GM23338 (cell line): ENCODE measurements around the gene NUMB. TPM values are rescaled to one million over a fixed set of nuclear protein-coding genes. Genes with fewer than 3 reads are reported as not detected.

Experiments
- ATAC-seq: fragments of 200-7000 bp; cut with Tn5 transposase; 3 replicates; pipeline ENCODE4 v1.9.1; 2020
- DNase-seq: peaks from one replicate; pipeline ENCODE4 v3.0.0-alpha.2; 2015; ENCODE audit warnings: low spot score
- H2AFZ ChIP-seq: fragments of 200-600 bp; sonication (generic); 2 replicates; pipeline ENCODE4 v1.8.0; 2016; ENCODE audit warnings: antibody characterized with exemption, mild to moderate bottlenecking, moderate library complexity
- H3F3A ChIP-seq: fragments of 200-600 bp; sonication (generic); replicated peaks from 2 replicates; pipeline ENCODE4 v1.8.0; 2017; ENCODE audit warnings: antibody characterized with exemption, mixed run types, low read depth
- H3K27ac ChIP-seq: fragments of 200-600 bp; sonication (generic); 2 replicates; pipeline ENCODE4 v1.6.1; 2016; ENCODE audit warnings: low read depth
- H3K27me3 ChIP-seq: fragments of 200-600 bp; sonication (generic); 2 replicates; pipeline ENCODE4 v1.8.0; 2016; ENCODE audit warnings: mild to moderate bottlenecking, mixed run types, moderate library complexity; ENCODE audit not compliant: insufficient read depth
- H3K36me3 ChIP-seq: fragments of 200-600 bp; sonication (generic); 2 replicates; pipeline ENCODE4 v1.8.0; 2016; ENCODE audit warnings: mild to moderate bottlenecking; ENCODE audit not compliant: insufficient read depth
- H3K4me1 ChIP-seq: fragments of 200-600 bp; sonication (generic); 2 replicates; pipeline ENCODE4 v1.8.0; 2016; ENCODE audit warnings: mild to moderate bottlenecking, moderate library complexity; ENCODE audit not compliant: insufficient read depth
- H3K4me2 ChIP-seq: fragments of 200-600 bp; sonication (generic); 2 replicates; pipeline ENCODE4 v1.7.1; 2017; ENCODE audit warnings: mixed run types
- H3K4me3 ChIP-seq: fragments of 200-600 bp; sonication (generic); 2 replicates; pipeline ENCODE4 v1.6.1; 2016; ENCODE audit warnings: mixed run types
- H3K79me2 ChIP-seq: fragments of 200-600 bp; sonication (generic); replicated peaks from 2 replicates; pipeline ENCODE4 v1.8.0; 2017; ENCODE audit warnings: mild to moderate bottlenecking; ENCODE audit not compliant: insufficient read depth
- H3K9me2 ChIP-seq: fragments of 200-600 bp; sonication (generic); 2 replicates; pipeline ENCODE4 v1.8.0; 2017; ENCODE audit not compliant: insufficient read depth
- H4K20me1 ChIP-seq: fragments of 200-600 bp; sonication (generic); replicated peaks from 2 replicates; pipeline ENCODE4 v1.8.0; 2017; ENCODE audit warnings: mild to moderate bottlenecking; ENCODE audit not compliant: insufficient read depth
- H3K27ac Mint-ChIP-seq: 2 replicates; pipeline ENCODE4 v1.8.0; 2020; ENCODE audit warnings: inconsistent platforms, mild to moderate bottlenecking, moderate library complexity, mixed read lengths
- H3K27me3 Mint-ChIP-seq: 3 replicates; pipeline ENCODE4 v1.8.0; 2022; ENCODE audit warnings: low read depth, mild to moderate bottlenecking, moderate library complexity, mixed read lengths, inconsistent platforms; ENCODE audit not compliant: insufficient read depth, poor library complexity
- H3K36me3 Mint-ChIP-seq: 3 replicates; pipeline ENCODE4 v1.8.0; 2021; ENCODE audit warnings: low read depth, mild to moderate bottlenecking, inconsistent platforms, moderate library complexity, mixed read lengths
- H3K4me1 Mint-ChIP-seq: 3 replicates; pipeline ENCODE4 v1.8.0; 2020; ENCODE audit warnings: mild to moderate bottlenecking, inconsistent platforms, mixed read lengths
- H3K4me3 Mint-ChIP-seq: 3 replicates; pipeline ENCODE4 v1.8.0; 2021; ENCODE audit warnings: moderate library complexity, mild to moderate bottlenecking, inconsistent platforms, mixed read lengths
- H3K9me3 Mint-ChIP-seq: 3 replicates; pipeline ENCODE4 v1.8.0; 2020; ENCODE audit warnings: moderate library complexity, mild to moderate bottlenecking, inconsistent platforms, mixed read lengths
- CREB1 ChIP-seq: fragments of 250-450 bp; sonication (Bioruptor Pico); IDR thresholded peaks from 2 replicates; pipeline ENCODE4 v1.5.0; 2020; ENCODE audit warnings: low read depth, mild to moderate bottlenecking, moderate library complexity
- CTCF ChIP-seq, 2 experiments: fragments of 200-600 bp in 1 of 2; sonication (generic) in 1 of 2; conservative IDR thresholded peaks; 2 replicates each; pipeline versions ENCODE4 v1.5.1 to v1.6.1; 2016 to 2017; ENCODE audit warnings: antibody characterized with exemption in 2 of 2, low read depth in 2 of 2, mild to moderate bottlenecking in 2 of 2, moderate library complexity in 1 of 2
- ETS1 ChIP-seq: IDR thresholded peaks from 2 replicates; pipeline ENCODE4 v1.6.1; 2016; ENCODE audit warnings: antibody characterized with exemption
- NANOG ChIP-seq: IDR thresholded peaks from 2 replicates; pipeline ENCODE4 v1.6.1; 2016; ENCODE audit warnings: antibody characterized with exemption, borderline replicate concordance
- POLR2AphosphoS5 ChIP-seq: IDR thresholded peaks from 2 replicates; pipeline ENCODE4 v1.6.1; 2016; ENCODE audit warnings: antibody characterized with exemption, low read depth
- REST ChIP-seq: IDR thresholded peaks from one replicate; pipeline ENCODE4 v1.6.1; 2018; ENCODE audit warnings: antibody characterized with exemption; ENCODE audit not compliant: unreplicated experiment
- STAT1 ChIP-seq: IDR thresholded peaks from one replicate; pipeline ENCODE4 v1.6.1; 2016; ENCODE audit warnings: antibody characterized with exemption; ENCODE audit not compliant: unreplicated experiment
- ZNF114 ChIP-seq: fragments of 250-450 bp; sonication (Bioruptor Pico); IDR thresholded peaks from 2 replicates; pipeline ENCODE4 v1.5.0; 2020; ENCODE audit warnings: mild to moderate bottlenecking, moderate library complexity
- ZNF331 ChIP-seq: fragments of 250-450 bp; sonication (Bioruptor Pico); IDR thresholded peaks from 2 replicates; pipeline ENCODE4 v1.5.0; 2020; ENCODE audit warnings: low read depth, mild to moderate bottlenecking, moderate library complexity
- ZNF462 ChIP-seq: fragments of 250-450 bp; sonication (Bioruptor Pico); IDR thresholded peaks from 2 replicates; pipeline ENCODE4 v1.5.0; 2020; ENCODE audit warnings: mild to moderate bottlenecking, moderate library complexity
- polyA plus RNA-seq: library from polyadenylated mRNA; unstranded; fragments of >200 nt; fragmentation: Nextera tagmentation; extraction: Ambion mirVana; gene quantifications from 2 replicates; pipeline ENCODE4 v1.2.1, GENCODE V29; 2016
- total RNA-seq: library from RNA; depleted of rRNA; stranded (reverse); fragments of >200 nt; shearing (Covaris generic); gene quantifications from 2 replicates; pipeline ENCODE4 v1.2.3, GENCODE V29; 2014

The NUMB gene
- total and polyA plus RNA-seq, 2 experiments from 2014 or later = 32.1 to 36.7 TPM

- Histone ChIP-seq H3K9me2 (no peaks in the 10 kb centered on the region), H4K20me1 (no peaks in the 10 kb centered on the region), H3K4me2 (peak overlapping the region; percentile 45; the same call in 1 of the 2 replicates), H3K4me3 (no peak overlapping the region), H3F3A (peaks cover 28% of the 10 kb centered on the region), H3K27me3 (peaks cover 17% of the 10 kb centered on the region), H3K79me2 (no peaks in the 10 kb centered on the region), H3K27ac (no peak overlapping the region), H2AFZ (peak overlapping the region; percentile 78), H3K36me3 (no peaks in the 10 kb centered on the region), H3K4me1 (peaks cover 53% of the 10 kb centered on the region)
- Mint-ChIP-seq H3K27ac (no peak overlapping the region), H3K9me3 (no peaks in the 10 kb centered on the region), H3K27me3 (peaks cover 35% of the 10 kb centered on the region), H3K4me1 (peaks cover 63% of the 10 kb centered on the region), H3K36me3 (no peaks in the 10 kb centered on the region), H3K4me3 (no peak overlapping the region)
- DNase-seq (peak; percentile 87), ATAC-seq (peak; percentile 55)
- TF ChIP-seq CREB1 (CRISPR knock-in tag) (no peak), NANOG (no peak), REST (no peak), ZNF462 (CRISPR knock-in tag) (0 out of 2 replicates have a peak, but pooled peaks have one; percentile 38), CTCF (conservative IDR thresholded peaks at IDR 0.05; ENCODE audit: low read depth in 2 of 2) (peak; percentile 63 to 81), STAT1 (no peak), ETS1 (no peak), POLR2AphosphoS5 (no peak), ZNF331 (CRISPR knock-in tag) (no peak), ZNF114 (CRISPR knock-in tag) (no peak)
Observed at GRCh38 chr14:73231981-73232851, 226.1 kb downstream of the NUMB start.
